GM18858 (cell line): ENCODE data around the gene PARS2.

Experiments
- ATAC-seq: cut with Tn5 transposase; IDR thresholded peaks from one replicate; pipeline ENCODE4 v1.9.1; 2021; ENCODE audit not compliant: unreplicated experiment

The PARS2 gene

GRCh38 chr1:54800041-54800898 is 35.9 kb upstream of the PARS2 start:
- ATAC-seq: no peak

- no peak for ATAC-seq
These were observed 34.7 kb upstream of the PARS2 start for GRCh38 chr1:54798769-54799641.

- ATAC-seq: no peak
These were observed 33.9 kb upstream of the PARS2 start for GRCh38 chr1:54798206-54798605.

- no peak for ATAC-seq
These were observed 32.6 kb upstream of the PARS2 start for GRCh38 chr1:54796902-54797301.

GRCh38 chr1:54795841-54796468 is 31.6 kb upstream of the PARS2 start:
- ATAC-seq: no peak

- ATAC-seq: no peak
These were observed 31.0 kb upstream of the PARS2 start for GRCh38 chr1:54795356-54795665.

- ATAC-seq: no peak
These were observed 30.4 kb upstream of the PARS2 start for GRCh38 chr1:54794451-54795355.

- ATAC-seq: no peak
These were observed 28.5 kb upstream of the PARS2 start for GRCh38 chr1:54792686-54793282.

GRCh38 chr1:54791880-54792522 is 27.7 kb upstream of the PARS2 start:
- no peak for ATAC-seq

- ATAC-seq: no peak
These were observed 24.1 kb upstream of the PARS2 start for GRCh38 chr1:54788459-54788858.

- ATAC-seq: no peak
These were observed 23.3 kb upstream of the PARS2 start for GRCh38 chr1:54787604-54788003.

GRCh38 chr1:54786778-54787177 is 22.5 kb upstream of the PARS2 start:
- ATAC-seq: no peak

- ATAC-seq: no peak
These were observed 19.7 kb upstream of the PARS2 start for GRCh38 chr1:54784066-54784465.

GRCh38 chr1:54782588-54782987 is 18.3 kb upstream of the PARS2 start:
- no peak for ATAC-seq

GRCh38 chr1:54782156-54782555 is 17.8 kb upstream of the PARS2 start:
- no peak for ATAC-seq

GRCh38 chr1:54781023-54781723 is 16.9 kb upstream of the PARS2 start:
- ATAC-seq: no peak

- no peak for ATAC-seq
These were observed 13.1 kb upstream of the PARS2 start for GRCh38 chr1:54777431-54777830.

- ATAC-seq: no peak
These were observed 12.7 kb upstream of the PARS2 start for GRCh38 chr1:54777011-54777410.
